ENCODE results near the gene CCDC152.
"Not testable (repeated sequence)": the region's sequence is repeated elsewhere in the genome, so short reads cannot be mapped to it uniquely, and the experiment has no call there.

Gene CCDC152

DNA sequence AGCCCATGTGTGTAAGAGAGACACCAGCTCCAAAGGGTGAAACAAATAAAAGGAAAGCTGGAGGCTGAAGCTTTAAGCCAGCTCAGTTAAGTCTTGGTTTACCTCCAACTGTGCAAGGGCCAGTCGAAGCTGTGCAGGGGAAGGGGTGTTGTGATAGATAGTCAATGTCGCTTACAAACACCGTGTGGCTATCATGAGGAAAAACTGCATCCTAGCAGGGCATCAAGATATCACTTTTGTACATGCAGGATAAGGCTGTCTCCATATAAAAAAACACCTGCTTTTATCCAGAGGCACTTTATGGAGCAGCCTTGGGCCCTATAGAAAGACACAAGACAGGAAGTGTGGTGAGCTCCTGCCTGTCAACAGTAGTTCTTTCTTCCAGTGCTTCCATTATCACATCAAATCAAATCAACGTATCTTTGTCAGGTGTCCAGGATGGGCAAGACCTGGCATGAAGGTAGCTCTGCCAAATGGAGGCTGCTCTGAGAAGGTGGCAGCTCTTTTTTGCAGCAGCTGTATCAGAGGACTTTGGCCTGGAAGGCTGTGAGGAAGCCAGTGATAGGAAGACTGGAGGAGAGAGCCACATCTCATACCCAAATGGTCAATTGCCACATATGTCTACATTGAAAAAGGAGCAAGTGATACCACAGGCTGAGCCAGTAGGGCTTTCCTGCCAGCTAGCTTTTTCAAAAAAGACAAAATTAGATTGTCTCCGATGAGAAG lies 84.4 kb downstream of the CCDC152 start:
- ATAC-seq (replicated peaks), result no peak
- H3K27ac Mint-ChIP-seq, result no peak overlapping the region
- no peaks in the 10 kb centered on the region for H3K4me1 Mint-ChIP-seq
- no peak overlapping the region for H3K4me3 Mint-ChIP-seq
- H3K9me3 Mint-ChIP-seq, result no peaks in the 10 kb centered on the region
- H3K36me3 Mint-ChIP-seq, result no peaks in the 10 kb centered on the region
- peaks cover 3 to 13% of the 10 kb centered on the region in 2 donors for H3K27me3 Mint-ChIP-seq
- no peak for DNase-seq

DNA sequence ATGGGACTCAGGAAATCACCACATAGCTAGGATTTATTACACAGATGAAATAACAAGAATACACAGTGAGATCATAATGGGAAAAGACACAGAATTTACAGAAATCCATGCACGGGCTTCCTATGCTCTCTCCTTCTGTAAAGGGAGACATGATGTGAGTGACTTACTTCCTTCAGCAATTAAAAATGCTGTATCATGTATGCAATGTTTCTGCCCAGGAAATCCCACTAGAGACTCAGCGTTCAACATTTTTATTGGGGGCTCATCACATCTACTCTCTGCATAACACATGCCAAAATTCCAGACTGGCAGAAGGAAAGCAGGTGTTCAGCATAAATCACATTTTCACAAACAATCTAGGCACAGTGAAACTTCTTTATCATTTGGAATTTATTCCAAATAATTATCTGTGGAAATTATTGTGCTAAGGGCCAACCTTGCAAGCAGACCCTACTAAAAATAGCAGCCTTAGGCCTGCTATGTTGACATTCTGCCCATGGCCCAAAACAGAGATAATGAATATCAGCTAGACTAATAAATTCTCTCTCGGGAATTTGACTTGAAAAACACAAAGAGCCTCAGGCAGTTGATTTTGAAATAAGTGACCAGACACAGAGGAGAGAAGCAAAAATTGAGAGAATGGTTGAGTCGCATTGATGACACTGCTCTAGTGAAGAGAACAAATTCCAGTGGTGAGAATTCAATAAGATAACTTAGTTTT lies 86.5 kb downstream of the CCDC152 start:
- Mint-ChIP-seq H3K36me3 (no peaks in the 10 kb centered on the region), H3K27me3 (peaks cover 3 to 13% of the 10 kb centered on the region in 2 donors), H3K4me3 (no peak overlapping the region), H3K27ac (no peak overlapping the region), H3K4me1 (no peaks in the 10 kb centered on the region), H3K9me3 (no peaks in the 10 kb centered on the region)
- no peak for DNase-seq
- ATAC-seq (replicated peaks), result no peak

GRCh38 chr5:42843675-42844292 lies 87.2 kb downstream of the CCDC152 start:
- Mint-ChIP-seq H3K4me3 (no peak overlapping the region), H3K27ac (no peak overlapping the region), H3K4me1 (no peaks in the 10 kb centered on the region), H3K9me3 (no peaks in the 10 kb centered on the region), H3K27me3 (peaks cover 3 to 13% of the 10 kb centered on the region in 2 donors), H3K36me3 (no peaks in the 10 kb centered on the region)
- no peak for ATAC-seq (replicated peaks)
- no peak for DNase-seq

DNA sequence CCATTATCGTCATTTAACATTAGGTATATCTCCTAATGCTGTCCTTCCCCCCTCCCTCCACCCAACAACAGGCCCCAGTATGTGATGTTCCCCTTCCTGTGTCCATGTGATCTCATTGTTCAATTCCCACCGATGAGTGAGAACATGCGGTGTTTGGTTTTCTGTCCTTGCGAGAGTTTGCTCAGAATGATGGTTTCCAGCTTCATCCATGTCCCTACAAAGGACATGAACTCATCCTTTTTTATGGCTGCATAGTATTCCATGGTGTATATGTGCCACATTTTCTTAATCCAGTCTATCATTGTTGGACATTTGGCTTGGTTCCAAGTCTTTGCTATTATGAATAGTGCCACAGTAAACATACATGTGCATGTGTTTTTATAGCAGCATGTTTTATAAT lies 87.8 kb downstream of the CCDC152 start:
- not testable (repeated sequence) for DNase-seq; H3K4me3 Mint-ChIP-seq; H3K36me3 Mint-ChIP-seq; H3K27ac Mint-ChIP-seq; H3K4me1 Mint-ChIP-seq; H3K9me3 Mint-ChIP-seq; ATAC-seq (replicated peaks)
- H3K27me3 Mint-ChIP-seq, result peaks cover 3 to 13% of the 10 kb centered on the region in 2 donors

- no peaks in the 10 kb centered on the region for H3K27me3 Mint-ChIP-seq
- ATAC-seq (replicated peaks) (no peak), DNase-seq (no peak)
- no peaks in the 10 kb centered on the region for H3K9me3 Mint-ChIP-seq
- no peak overlapping the region for H3K27ac Mint-ChIP-seq
- no peaks in the 10 kb centered on the region for H3K4me1 Mint-ChIP-seq
- no peaks in the 10 kb centered on the region for H3K36me3 Mint-ChIP-seq
- no peak overlapping the region for H3K4me3 Mint-ChIP-seq
These were observed 91.9 kb downstream of the CCDC152 start for GRCh38 chr5:42848545-42848944.

DNA sequence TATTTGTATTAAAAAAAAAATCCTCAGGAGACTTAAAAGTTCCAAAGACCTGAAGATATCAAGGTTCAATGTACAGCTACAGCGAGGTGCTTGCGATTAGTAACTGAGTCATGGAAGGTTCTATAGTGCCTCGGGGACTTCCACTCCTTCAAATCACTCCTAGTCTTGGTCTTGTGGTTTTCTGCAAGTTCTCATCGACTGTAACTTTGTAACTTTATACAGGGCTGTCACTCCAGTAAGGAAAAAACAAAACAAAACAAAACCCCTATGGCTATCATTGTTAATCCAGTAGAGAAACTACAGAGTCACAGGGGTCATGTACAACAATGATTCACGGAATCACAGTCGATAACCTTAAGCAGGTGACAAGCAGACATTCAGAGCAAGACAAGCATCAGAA lies 94.9 kb downstream of the CCDC152 start:
- H3K4me1 Mint-ChIP-seq, result no peaks in the 10 kb centered on the region
- no peak overlapping the region for H3K4me3 Mint-ChIP-seq
- H3K27me3 Mint-ChIP-seq, result no peaks in the 10 kb centered on the region
- no peak overlapping the region for H3K27ac Mint-ChIP-seq
- ATAC-seq (replicated peaks) (no peak), DNase-seq (no peak)
- no peaks in the 10 kb centered on the region for H3K9me3 Mint-ChIP-seq
- no peaks in the 10 kb centered on the region for H3K36me3 Mint-ChIP-seq
